SIG-M5 treated with dmso at 0.1 percent for 504 hours (cell line): ENCODE results near the gene GNB1.
A peak's percentile ranks its signal among the peaks of the same experiment; 100 is the strongest.

ENCODE experiments used
- DNase-seq: peaks from one replicate; lab custom pipeline; 2025; ENCODE audit not compliant: unreplicated experiment; lab: John Stamatoyannopoulos, UW

The GNB1 gene

DNA sequence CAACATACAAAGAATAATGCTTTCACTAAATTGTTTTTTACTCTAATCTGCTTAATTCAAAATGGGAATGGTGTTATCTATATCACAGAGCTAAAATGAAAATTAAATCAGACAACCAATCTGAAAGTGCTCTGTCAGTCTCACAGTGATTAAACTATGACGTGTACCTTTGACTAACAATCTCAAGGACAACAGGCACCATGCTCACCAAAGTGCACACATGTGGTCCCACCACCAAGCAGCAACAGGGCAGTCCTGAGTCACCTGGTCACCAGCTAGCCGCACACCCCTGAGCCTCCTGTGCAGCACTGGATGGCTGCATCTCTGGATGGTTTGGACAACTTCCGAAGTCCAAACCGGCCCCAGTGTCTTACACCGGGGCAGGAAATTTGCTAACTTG is 58.1 kb downstream of the GNB1 start:
- no peak for DNase-seq

DNA sequence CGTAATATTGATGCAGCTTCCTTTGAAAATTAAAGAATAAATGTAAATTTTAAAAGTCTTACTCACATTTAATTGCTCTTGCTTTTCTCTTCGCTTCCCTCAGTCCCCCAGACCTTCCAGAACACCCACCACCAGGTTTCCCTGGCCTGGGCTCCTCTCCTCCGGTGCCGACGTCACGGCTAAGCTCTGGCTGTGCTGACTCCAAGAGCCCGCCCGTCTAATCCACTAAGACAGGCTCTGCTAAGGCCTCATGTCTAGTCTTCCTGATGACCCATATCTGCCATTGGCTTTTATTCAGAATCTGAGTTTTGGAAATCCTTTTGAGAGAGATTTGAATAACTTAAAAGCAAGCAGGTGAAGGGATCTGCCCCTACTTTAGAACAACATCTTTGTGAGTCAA is 58.7 kb downstream of the GNB1 start:
- DNase-seq, result no peak

DNA sequence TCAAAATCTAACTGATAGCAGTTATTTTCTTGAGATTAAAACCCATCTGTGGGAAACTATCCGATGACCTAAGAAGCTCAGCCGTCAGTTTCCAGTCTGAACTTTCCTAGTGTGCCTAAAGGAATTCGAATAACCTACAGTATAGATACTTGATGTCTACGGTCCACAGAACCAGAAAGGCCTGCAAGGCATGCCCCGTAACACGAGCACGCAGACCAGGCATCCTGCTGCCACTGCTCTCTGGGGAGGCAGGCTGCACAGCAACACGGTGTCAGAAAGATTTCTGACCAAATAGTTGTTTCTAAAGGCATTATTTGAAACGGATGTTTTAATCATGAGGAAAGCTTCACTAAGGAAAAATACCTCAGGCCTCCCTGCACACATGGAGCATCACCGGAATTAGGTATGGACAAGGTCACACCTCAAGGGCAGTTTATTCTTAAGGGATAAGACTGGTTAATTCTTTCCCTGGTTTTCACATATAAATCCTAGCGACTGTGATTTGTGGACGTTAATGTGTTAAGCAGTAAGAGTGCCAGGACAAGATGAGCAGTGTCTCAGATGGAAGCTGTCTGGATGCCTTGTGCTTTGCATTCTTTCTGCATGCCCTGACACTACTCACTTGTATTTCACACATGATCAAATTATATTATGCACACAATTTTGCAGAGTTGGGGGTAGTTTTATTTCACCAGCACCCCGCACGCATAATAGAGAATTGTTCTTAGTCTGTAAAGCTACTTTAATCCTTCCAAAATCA is 63.6 kb downstream of the GNB1 start:
- no peak for DNase-seq

DNA sequence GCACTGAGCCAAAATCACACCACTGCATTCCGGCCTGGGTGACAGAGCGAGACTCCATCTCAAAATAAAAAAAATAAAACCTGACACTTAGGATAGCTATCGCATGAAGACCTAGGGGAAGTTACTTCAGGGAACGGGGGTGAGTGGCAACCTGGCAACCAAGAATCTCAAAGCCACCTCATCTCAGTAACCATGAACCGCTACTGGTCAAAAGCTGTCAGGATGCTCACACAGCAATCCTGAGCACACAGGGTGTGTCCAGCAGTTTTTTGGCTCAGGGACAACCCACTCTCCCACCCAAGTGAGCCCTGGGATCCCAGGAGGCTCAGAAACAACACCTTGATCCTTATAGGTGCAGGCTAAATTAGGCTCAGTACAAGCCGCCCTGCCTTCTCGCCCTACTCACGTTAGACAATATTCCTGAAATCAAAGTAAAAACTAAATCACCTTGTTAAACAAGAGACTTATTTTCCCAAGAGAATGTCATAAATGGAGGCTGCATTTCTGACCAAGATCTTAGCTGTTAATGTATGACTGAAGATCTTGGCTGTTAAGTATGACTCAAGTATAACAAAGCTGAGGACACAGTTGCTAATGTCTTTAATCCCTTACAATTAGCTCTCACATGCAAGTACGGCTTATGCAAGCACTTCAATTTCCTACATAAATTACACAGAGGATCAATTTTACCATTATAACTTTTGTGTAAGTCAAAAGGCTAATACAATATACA is 64.4 kb downstream of the GNB1 start:
- DNase-seq, result no peak

DNA sequence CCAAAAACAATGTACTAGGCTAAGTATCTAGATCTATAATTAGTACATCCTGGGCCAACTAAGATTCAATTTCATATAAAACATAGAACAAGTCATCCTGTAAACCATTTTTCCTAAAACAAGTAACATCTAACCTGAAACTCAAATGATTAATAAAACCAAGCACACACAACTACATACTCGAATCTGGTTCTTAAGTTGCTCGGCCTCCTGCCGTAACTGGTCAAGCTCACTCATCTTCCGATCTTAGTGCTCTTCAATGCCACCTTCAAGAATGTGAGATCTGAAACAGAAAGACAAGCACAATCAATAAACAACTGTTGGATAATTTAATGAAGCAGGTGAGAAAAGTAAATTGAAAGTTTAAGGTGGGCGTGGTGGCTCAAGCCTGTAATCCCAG is 65.7 kb downstream of the GNB1 start:
- DNase-seq, result no peak

DNA sequence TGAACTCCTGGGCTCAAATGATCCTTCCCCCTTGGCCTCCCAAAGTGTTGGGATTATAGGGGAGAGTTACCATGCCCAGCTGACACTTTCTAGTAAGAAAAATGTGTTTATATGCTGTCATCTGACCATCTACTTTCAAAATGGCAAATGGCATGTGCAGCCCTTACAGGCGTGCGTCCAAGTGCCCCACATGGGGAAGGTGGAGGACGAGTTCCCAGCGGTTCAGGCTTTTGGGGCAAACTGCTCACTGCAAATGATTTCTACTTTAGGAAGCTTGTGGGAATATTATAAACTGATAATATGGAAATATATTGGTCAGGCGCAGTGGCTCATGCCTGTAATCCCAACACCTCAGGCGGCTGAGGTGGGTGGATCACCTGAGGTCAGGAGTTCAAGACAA is 71.1 kb downstream of the GNB1 start:
- DNase-seq, result no peak

DNA sequence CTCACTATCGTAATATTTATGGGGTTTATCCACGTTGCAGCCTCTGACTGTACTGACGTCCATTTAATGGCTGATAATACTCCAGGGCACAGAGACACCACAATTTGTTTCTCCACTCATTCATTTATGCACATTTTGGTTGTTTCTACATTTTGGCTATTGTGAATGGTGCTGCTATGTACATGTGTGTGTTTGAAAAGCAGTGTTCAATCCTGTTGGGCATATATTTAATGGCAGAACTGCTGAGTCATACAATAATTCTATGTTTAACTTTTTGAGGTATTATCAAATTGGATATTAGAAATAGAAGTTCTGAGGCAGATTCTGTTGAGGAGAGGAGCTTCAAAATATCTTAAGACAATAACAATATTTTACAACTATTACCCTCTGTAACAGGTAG is 73.7 kb downstream of the GNB1 start:
- DNase-seq, result no peak

DNA sequence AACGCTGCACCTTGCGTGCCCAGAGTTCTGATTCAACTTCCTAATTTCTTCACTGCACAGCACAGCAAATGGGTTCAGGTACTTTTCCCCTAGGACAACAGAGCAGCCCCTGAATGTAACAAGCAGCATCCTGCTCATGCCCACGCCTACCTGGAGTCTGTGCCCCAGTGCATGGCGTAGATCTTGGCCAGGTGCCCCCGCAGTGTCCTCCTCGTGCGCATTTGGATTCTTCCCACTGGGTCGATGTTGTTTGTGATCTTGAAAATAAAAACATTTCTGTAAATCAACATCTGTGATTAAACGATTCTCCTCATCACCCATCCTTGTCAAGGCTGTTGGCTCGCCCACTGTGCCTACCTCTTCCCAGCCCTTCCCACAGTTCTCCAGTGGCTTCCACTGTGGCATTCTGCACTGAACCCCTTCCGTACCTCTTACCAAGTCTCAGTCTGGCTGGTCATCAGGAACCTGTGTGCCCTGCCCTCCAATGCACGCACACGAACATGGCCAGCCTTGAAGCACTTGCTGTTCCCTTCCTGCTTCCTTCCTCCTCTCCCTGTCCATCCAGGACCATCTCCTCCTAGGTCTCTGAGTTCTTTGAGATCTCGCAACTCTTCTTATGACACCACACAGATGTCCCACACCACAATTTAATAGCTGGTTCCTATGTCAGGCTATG is 75.1 kb downstream of the GNB1 start:
- DNase-seq, result no peak

DNA sequence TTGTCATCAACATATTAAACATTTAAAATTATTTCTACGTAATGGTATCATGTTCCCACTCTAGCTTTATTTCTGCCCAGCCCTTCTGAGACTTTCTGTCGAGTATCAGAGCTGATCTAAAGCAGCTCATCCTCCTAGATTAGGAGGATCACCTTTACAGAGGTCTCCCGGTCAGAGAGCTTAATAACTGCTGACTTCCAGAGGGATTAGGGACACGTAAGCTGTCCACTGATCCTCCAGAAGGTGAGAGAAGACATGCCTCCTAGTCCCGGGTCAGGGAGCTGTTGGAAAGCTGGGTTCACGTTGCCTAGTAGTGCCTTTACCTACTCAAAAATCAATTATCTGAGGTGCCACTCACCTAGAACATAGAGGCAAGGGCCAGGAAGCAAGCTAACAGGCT is 81.4 kb downstream of the GNB1 start:
- DNase-seq, result no peak

DNA sequence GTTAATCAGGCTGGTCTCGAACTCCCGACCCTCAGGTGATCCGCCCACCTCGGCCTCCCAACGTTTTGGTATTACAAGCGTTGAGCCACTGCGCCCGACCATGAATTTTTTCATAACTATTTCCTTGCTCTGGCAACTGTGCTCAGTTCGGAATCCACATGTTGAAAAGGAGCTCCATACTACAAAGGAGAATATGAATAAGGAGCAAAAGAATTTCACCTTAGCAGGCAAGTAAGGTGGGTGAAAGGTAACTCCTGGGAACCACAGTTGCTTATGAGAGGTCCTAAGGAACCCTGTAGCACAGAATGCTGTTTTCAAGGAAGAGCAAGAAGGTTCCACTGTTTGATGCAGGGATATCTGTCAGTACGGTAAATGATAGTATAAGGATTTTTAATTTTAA is 82.7 kb downstream of the GNB1 start:
- DNase-seq, result no peak

DNA sequence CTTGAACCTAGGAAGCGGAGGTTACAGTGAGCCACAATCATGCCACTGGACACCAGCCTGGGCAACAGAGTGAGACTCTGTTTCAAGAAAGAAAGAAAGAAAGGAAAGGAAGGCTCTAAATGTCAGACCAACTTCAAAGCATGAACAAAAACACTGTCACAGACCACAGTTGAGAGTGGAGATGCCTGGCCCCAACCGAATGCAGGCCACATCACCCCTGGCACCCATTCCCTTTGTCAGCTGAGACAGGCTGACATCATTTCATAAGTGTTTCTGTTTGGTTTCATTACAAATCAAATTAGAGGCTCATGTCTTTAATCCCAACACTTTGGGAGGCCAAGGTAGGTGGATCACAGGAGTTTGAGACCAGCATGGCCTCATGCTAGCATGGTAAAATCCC is 84.0 kb downstream of the GNB1 start:
- no peak for DNase-seq

DNA sequence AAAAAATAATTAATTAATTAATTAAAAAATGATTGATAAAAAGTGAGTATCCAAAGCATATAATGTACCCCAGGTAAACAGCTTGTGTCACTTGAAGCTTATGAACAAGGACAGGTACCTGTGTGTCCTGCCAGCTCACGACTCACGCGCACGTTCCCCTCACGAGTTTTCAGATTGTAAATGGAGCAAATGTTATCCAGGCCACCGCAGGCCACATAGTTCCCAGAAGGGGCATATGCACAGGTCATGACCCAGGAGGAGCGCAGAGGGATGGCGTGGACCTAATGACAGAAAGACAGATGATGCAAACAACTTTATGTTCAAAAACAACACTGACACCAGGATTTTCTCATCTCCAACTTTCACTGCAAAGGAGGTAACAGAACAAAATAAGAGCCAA is 86.6 kb downstream of the GNB1 start:
- DNase-seq, result no peak

DNA sequence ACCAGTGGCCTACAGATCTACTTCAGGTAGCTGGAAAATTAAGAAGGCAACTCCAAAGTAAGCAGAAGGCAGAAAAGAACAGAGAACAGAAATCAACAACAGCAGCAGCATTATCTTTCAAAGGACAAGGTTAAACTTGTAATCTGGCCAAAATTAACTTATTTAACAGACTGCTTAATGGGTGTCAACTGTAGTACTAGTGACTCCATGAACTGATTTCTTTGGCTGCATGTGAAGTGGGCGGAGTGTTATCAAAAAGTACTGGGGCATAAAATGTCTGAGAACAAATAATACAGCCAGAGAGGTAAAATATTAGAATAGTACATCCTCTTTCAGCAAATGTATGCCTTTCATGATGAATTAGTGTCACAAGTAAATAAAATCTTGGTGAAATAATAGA is 88.0 kb downstream of the GNB1 start:
- no peak for DNase-seq

DNA sequence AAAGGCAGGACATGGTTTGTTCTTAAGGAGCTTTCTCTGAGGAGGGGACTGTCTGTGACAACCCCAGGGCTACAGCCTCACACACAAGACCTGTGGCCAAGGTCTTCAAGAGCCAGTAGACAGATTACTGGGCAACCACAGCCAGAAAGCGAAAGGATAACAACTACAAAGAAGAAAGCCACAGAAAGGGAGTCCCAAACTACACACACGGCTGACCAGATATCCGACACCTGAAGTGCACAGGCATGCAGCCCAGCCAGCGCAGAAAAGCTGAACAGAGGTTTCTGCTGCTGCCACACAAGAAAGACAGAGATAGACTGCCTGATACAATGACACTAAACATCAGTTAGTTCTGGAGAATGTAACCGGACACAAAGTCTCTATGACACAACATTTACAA is 91.2 kb downstream of the GNB1 start:
- no peak for DNase-seq

DNA sequence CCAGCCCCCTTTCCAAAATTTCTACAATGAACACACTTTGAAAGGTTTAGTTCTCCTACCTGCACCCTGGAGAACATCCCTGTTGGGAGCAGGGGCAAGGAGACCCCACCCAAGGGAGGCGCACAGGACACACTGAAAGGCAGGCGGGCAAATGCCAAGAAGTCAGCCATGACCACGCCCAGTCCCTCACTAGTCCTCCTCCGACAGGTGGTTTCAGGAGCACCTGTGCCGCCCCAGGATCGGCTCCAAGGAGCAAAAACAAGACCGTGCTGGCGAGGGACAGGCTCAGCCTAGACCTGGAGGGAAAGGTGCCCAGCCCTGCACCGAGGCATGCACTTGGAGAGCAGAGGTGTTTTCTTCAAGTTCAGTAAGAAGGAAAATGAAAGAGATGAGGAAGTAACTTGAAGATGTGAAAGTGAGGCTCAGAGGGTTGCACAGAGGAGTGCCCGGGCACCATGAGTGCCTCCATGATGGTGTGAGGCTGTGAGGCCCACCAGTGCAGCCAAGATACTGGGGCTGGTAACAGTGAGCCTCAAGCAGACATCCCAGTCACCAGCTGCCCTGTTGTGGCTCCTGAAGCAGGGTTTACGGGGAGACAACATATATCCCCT is 93.1 kb downstream of the GNB1 start:
- DNase-seq, result peak; percentile 34

DNA sequence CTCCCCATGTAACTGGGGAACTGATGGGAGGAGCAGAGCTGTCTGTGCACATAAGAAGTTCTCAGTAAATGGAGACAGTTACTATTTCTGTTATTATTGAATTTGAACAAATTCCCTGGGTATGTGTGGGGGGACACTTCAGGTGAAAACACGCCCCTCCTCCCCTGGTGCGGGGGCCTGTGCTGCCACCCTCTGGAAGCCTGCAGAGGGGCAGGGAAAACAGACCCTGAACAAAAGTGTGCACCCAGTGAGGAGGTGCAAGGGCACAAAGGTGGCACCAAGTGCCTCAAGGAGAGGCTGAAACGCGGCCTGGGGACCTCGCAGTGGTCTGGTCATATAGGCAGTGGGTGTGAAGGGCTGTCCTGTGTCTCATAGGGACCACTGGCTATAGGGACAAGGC is 94.4 kb downstream of the GNB1 start:
- no peak for DNase-seq

DNA sequence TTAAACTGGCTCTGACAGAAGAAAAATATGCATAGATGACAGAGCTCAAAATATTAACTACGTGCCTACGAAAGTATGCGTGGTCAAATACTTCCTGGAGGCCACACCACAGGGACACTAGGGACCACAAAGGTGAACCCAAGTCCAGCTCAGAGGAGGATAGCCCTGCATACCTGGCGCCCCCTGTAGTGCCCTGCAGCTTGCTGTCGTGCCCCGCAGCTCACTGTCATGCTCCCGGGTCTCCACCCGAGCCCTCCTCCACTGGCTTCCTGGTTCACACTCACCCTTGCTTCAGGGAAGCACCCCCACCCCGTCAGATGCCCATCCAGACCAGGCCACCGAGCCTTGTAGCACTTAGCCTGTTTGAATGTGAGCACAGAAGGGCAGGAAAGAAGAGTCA is 95.9 kb downstream of the GNB1 start:
- DNase-seq, result no peak

DNA sequence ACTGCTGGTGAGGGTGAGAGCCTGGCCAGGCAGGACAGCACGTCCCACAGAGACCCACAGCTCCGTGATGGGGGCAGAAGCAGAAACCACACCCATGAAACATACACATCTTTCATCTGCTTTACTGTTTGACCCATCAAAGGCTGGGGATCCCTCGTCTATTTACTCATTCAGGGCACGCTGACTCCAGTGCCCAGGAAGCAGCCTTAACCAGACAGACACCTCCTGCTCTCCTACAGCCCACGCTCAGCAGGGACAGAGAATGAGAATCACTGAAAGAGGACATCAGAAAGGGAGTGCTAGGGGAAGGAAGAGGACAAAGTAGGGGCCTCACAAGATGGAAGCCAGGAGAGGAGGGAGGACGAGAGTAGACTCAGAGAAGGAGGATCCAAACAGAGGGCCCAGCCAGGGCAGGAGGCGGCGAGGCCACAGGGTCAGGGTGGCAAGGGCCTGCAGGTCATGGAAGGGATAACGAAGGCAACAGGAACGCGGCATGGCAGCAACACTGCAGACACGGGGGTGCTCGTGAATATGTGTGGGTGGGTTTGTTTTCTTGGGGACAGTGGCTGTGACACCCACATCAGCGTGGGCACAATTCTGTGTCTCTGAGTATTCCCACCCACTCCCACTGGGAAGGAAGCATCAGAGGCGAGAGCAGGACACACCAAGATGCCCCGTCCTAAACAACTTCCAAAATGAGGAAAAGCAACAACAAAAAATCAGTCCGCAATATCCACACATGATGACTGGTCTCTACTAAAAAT is 97.2 kb downstream of the GNB1 start:
- DNase-seq, result no peak

DNA sequence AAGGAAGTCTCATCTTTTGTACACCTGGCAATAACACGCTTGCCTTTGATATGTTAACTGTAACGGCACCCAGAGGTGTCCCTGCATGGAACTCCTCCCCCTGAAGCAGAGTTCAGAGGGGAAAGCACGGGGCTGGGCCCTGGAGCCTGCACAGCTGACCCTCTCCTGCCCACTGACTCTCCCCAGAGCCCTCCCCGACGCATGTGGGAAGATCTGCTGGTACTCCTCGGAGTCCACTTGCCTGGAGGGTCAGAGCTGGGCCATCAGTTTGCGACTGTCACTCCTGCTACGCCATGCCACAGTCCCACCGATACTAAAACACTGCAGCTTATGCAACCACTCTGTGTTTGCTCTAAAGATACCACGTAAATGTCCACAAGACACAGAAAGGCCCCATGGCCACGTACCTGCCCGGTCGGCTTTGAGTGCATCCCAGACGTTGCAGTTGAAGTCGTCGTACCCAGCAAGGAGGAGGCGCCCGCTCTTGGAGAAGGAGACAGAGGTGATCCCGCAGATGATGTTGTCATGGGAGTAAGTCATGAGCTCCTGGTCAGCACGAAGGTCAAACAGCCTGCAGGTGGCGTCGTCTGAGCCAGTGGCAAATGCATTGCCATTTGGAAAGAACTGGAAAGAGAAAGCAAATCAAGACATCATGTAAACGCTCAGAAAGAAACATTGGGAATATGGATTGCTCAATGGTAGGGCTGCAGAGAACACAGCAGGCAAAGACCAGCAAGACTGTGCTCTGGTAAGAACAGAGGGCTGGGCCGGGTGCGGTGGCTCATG is 102.0 kb downstream of the GNB1 start:
- DNase-seq, result no peak

DNA sequence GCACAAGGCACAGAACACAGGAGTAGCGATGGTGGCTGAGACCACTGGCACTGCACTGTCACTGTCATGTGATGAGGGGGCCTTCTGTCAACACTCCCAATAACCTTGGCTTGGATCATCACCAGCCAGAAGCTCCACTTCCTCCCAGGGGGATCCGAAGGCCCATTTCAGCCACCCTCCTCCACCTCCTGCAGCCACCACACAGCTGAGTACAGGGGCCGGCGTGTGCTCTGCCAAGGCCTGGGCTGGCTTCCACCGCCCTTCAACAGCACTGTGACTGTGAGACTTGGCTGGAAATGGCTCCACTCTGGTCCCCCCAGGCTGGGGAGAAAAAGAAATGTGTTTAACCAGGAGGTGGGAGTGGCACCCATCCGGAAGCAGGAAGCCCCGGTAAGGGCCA is 102.8 kb downstream of the GNB1 start:
- DNase-seq, result no peak
